Measurements from ENCODE around the gene C1orf21.
"Not testable (repeated sequence)": the region's sequence is repeated elsewhere in the genome, so short reads cannot be mapped to it uniquely, and the experiment has no call there.

C1orf21 gene

DNA sequence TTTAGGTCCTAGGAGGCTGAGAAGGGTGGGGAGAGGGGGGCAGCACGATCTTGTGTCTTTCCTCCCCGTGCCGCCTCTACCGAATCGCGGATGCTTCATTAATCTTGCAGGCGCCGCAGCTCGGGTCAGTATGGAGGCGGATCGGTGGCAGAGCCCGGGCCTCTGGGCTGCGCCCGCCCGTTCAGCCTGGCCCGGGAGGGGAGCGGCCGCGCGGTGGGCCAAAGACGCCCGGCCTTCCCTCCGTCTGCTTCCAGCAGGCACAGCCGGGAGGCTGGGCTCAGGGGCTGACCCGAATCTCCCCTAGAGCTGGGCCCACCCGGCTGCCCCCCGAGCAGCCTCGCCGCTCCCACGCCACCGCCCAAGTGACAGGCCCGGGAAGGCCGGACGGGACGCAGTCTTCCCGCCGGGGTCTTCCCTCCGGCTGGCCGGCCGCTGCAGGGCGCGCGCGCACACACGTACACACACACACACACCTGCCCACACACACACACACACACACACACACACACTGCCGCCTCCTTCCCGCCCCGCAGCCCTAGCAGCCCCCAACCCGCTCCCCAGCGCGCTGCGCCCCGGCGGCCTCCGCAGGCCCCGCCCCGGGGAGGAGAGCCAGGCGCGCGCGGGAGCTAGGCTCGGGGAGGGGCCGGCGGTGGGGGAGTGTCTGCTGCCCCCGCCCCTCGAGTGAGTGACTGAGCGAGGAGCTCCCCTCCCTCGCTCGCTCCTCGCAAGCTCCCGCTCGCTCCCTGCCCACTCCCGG is at the start of gene C1orf21:
Gene C1orf21 (plus strand): TSS at position 718 of the 757 bp plus-strand sequence. CDS start 90,481 bp downstream, outside the sequence.
- peak; percentile 91 for DNase-seq (ENCODE audit: low read depth)

- DNase-seq (ENCODE audit: low read depth) = not testable (repeated sequence)
These were observed 49.0 kb upstream of the C1orf21 start for GRCh38 chr1:184337865-184338264.

DNA sequence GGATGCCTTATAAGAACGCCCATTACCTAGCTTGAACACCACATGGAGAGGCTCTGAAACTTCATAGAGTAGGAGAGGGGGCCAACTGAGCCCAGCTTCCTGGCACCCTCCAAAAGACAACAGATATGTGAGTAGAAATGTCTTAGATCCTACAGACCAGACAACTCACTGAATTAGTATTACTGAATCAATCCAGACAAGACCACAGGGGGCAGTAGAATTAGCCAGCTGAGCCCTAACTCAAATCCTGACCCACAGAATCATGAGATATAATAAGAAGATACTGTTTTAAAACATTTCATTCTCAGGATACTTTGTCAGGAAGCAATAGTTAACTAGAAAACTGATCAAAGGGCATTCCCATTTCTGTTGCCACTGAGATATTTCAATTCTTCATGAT is 45.8 kb upstream of the C1orf21 start:
- DNase-seq (ENCODE audit: low read depth) = no peak

DNA sequence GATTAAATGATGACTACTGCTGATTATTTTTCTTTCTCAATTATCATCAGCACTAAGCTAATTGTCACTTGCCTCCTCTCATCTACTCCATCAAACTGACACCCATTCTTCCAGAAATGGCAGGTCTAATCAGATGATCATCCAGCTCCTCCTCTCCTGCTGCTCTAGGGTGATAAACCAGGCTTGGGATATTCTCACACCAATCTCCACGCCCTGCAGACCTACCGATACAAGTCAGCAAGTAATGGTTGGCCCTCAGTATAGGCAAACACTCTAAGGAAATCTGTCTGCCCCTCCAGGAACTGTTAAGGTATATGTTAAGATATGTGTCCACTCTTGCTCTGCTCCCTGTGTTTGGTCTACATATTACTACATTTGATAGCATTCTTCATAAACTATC is 36.3 kb upstream of the C1orf21 start:
- no peak for DNase-seq (ENCODE audit: low read depth)

- no peak for DNase-seq (ENCODE audit: low read depth)
These were observed 35.3 kb upstream of the C1orf21 start for GRCh38 chr1:184351416-184351975.

- DNase-seq (ENCODE audit: low read depth) = no peak
These were observed 34.1 kb upstream of the C1orf21 start for GRCh38 chr1:184352776-184353175.

GRCh38 chr1:184354719-184355118 is 32.1 kb upstream of the C1orf21 start:
- DNase-seq (ENCODE audit: low read depth) = no peak

GRCh38 chr1:184356891-184357290 is 29.9 kb upstream of the C1orf21 start:
- no peak for DNase-seq (ENCODE audit: low read depth)

- DNase-seq (ENCODE audit: low read depth) = no peak
These were observed 28.6 kb upstream of the C1orf21 start for GRCh38 chr1:184358256-184358655.

GRCh38 chr1:184359909-184360308 is 26.9 kb upstream of the C1orf21 start:
- no peak for DNase-seq (ENCODE audit: low read depth)

DNA sequence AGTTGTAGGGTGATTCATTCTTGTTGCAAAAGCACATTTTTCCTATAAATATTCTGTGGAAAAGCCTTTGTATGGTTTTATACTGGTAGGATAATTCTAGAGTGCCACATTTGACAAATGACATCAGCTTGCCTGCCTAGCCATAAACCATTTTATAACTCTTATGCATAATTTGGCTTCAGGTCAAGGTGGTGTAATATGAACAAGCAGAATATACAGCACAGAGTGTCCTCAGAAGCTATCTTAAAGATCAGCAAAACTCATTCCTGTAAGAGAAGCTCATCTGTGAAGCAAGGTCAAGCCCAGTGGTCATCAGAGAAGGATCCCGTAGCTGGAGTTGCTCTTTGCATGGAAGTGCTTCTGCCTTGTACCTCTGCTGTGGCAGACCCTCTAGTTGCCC is 24.0 kb upstream of the C1orf21 start:
- DNase-seq (ENCODE audit: low read depth) = peak; percentile 81

- DNase-seq (ENCODE audit: low read depth) = no peak
These were observed 21.1 kb upstream of the C1orf21 start for GRCh38 chr1:184365699-184366098.

GRCh38 chr1:184366997-184367396 is 19.8 kb upstream of the C1orf21 start:
- DNase-seq (ENCODE audit: low read depth) = no peak

- no peak for DNase-seq (ENCODE audit: low read depth)
These were observed 19.3 kb upstream of the C1orf21 start for GRCh38 chr1:184367427-184368038.

DNA sequence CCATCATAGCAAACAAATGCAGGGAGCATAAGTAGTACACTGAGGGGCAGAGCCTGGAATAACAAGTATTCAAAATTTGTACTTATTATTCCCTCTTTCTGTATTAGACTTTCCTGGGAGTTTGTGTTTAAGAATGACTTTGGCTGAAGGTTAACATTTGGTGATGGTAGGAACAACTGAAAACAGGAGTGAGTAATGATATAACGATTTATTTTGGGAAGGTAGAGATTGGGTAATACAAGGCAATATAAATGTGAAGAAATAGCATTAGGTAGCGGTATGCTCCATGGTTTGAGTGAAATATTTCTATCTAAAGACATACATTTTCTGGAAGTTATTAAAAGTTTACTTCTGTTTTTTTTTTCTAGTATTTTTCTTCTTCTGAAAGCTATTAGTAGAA is 18.5 kb upstream of the C1orf21 start:
- DNase-seq (ENCODE audit: low read depth) = no peak

DNA sequence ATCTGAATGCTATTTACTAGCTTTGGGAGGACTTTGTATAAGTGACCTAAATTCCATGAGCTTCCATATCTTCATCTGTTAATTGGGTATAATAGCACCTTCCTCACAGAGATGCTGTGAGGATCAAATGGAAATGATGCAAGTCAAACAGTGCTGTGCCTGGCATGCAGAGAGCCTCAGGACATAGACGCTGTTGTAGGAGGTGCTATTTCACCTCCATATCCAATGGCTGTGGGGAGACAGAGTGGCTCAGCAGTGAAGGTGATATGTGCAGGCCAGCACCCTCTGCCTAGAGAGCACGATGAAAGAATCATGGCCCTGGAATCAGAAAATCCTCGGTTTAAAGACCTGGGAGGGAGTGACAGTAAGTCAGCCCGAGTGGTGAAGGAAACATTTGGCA is 16.0 kb upstream of the C1orf21 start:
- DNase-seq (ENCODE audit: low read depth) = no peak

DNA sequence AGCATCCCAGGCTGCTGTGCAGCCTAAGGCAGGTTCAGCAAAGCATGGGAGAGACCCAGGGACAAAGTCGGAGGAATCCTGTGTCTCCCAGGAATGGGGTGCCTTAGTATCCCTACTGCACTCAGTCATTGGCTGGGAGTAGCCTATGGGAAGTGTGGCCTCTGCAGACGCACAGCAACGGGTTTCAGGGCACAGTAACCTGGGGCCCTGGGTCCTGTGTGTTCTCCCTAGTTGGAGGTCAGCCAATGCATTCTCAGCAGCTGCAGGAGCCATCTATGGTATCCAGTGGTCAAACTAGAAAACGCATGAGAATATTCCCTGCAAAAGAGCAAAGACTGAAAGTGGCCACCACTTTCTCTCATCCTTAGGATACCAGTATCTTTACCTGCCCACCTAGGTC is 13.7 kb upstream of the C1orf21 start:
- DNase-seq (ENCODE audit: low read depth) = no peak

DNA sequence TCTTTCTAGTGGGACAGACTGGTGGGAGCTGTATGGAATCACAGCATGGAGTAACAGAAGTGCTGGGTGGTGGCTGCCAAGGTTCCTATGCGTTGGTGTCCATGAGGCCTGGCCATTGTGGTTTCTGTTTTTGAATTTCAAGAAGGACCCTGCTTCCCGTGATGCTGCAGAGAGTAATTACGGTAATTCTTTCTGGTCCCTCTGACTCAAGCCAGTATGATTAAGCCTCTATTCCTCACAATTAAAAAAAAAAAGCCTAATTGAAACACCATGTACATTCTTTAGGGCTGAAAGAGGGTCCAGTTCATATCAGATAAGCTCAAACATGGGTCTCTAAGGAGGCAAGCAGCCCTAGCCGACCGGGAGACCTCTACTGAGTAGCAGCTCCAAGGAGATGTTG is 10.5 kb upstream of the C1orf21 start:
- no peak for DNase-seq (ENCODE audit: low read depth)

DNA sequence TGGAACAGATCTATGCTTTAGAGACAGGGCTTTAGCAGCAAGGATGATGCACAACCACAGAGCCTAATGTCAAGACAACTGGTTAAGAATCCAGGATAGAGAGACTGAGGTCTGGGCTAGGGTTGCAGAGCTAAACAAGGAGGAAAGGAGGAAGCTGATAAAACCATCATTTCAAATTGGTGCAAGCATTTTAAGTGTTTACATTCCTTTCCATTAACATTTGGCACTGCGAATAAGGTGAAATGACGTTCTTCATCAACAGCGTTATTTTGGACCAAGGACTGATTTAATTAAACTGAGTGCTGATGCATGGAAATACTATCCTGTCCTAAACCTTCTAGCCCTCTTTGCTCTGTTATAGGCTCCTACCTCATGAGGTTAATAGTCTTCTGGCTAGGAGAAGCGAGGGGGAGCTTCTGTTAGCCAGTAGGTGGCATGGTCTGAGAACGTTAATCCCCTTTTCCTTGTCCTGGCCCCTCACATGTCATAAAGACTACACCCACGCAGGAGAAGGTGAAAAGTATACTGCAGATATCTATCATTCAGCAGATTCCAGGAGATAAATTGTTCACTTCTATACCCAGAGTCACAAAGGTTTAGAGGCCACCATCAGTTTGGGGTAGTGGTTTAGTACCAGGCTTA is 7.6 kb upstream of the C1orf21 start:
- DNase-seq (ENCODE audit: low read depth) = no peak

DNA sequence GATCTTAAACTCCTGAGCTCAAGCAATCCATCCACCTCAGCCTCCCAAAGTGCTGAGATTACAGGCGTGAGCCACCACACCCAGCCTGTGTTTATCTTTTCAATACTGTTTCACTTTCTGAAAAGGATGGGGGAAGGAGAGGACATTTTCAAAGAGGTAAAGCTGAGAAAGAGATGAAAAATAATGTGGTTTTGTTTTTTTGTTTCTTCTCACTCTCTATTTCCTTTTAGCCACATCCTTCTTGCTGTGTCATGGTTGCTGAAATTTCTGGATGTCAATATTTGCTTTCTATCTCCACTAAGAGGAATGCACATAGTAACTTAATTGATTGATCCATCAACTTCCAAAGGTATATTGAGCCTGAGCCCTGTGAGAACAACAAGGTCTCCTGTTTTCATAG is 6.4 kb upstream of the C1orf21 start:
- DNase-seq (ENCODE audit: low read depth) = no peak

DNA sequence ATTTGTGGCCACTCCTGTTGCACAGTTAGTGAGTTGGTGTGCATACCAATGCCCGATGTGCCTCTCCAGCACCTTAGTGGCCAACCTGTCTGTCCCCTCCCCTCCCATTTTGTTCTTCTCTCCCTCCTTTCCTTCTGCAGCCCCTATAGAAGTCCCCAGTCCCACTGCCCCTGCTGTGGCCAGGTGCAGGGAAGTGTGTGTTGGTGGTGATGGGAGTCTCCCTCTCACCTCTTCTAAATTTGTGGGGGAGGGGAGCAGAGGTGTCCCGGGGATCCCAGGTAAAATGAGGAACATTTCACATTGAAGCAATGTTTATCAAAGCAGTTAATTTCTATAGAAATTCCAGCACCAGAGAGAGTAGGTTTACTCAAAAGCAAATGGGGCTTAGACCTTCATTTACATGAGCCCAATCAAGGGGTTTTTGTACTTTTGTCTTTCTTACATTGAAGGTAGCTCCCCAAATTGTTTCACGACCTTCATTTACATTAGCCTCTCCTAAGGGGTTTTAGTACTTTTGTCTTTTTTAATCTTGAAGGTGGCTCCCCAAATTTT is 3.0 kb upstream of the C1orf21 start:
- no peak for DNase-seq (ENCODE audit: low read depth)

DNA sequence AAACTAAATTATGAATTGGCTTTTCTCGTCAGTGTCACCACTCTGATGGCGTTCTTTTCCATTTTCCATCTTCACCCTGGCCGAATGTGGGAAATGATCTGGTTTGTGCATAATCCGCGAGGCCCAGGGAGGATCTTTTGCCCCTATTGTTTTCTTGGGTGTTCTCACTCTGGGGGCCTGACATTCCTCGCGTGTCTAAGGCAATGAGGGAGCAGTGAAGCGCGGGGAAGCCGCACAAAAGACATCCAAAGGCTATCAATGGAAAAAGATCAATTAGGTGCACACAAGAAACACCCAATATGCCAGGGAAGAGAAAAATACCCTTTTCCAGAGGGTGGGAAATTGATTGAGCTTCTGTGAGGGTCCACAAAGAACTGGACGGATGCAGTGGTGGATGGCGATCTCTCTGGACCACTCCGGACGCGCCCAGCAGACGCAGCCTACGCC is 941 bp upstream of the C1orf21 start:
- no peak for DNase-seq (ENCODE audit: low read depth)

DNA sequence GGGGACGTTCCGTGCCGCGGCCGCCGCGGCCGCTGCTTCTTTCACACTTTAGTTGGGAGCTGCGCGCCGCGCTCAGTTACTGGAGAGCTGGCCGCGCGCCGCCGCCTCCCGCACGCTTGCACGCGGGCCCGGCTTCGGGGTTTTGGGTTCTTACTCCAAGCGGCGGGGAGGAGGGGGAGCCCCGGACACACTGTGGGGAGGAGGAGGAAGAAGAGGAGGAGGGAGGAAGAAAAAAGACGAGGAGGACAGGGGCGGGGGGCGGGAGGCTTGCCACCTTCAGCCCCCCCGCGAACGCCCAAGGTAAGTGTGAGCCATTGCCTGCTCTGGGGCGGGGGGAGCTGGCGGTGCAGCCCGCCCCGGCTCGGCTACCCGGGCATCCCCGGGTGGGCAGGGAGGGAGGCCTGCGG is 243 bp downstream of the C1orf21 start:
- no peak for DNase-seq (ENCODE audit: low read depth)

Data from fibroblast of gingiva (primary cell).